Gastrocnemius medialis (tissue), 4 donors: ENCODE results near the gene SMIM1. TPM values are rescaled to one million over a fixed set of nuclear protein-coding genes. Genes with fewer than 3 reads are reported as not detected.

Source experiments
- ATAC-seq, 2 donors: fragments of 150-250 bp; one replicate each; pipeline ENCODE4 v1.9.1; 2016
- DNase-seq, 2 donors: peaks; one replicate each; pipeline ENCODE4 v3.0.0-alpha.2; 2019
- H3K27ac ChIP-seq, 4 donors: fragments of 200-600 bp; sonication (generic); 1 replicate in 1 of 4; 2 replicates in 3 of 4; pipeline ENCODE4 v1.5.1; 2016 to 2018; ENCODE audit warnings: mild to moderate bottlenecking in 2 of 4, moderate library complexity in 1 of 4
- H3K27me3 ChIP-seq, 3 donors: fragments of 200-600 bp; sonication (generic) in 2 of 3; 1 replicate in 1 of 3; 2 replicates in 2 of 3; pipeline versions ENCODE4 v1.5.1 to v1.6.0; 2016 to 2019; ENCODE audit warnings: mild to moderate bottlenecking in 1 of 3, moderate library complexity in 1 of 3
- H3K36me3 ChIP-seq, 2 donors: fragments of 200-600 bp; sonication (generic) in 1 of 2; one replicate each; pipeline ENCODE4 v1.5.1; 2017 to 2018
- H3K4me1 ChIP-seq, 2 donors: fragments of 200-600 bp; sonication (generic) in 1 of 2; one replicate each; pipeline ENCODE4 v1.5.1; 2016 to 2017; ENCODE audit warnings: mild to moderate bottlenecking in 2 of 2
- H3K4me3 ChIP-seq, 4 donors: fragments of 200-600 bp; sonication (generic) in 3 of 4; 1 replicate in 1 of 4; 2 replicates in 3 of 4; pipeline ENCODE4 v1.5.1; 2016 to 2019; ENCODE audit warnings: mild to moderate bottlenecking in 2 of 4
- H3K9me3 ChIP-seq, 3 donors: fragments of 200-600 bp; sonication (generic) in 2 of 3; 1 replicate in 1 of 3; 2 replicates in 2 of 3; pipeline ENCODE4 v1.5.1; 2016 to 2019
- POLR2A ChIP-seq, 2 donors: fragments of 450-650 bp; IDR thresholded peaks; one replicate each; pipeline ENCODE4 v1.6.1; 2017; ENCODE audit warnings: antibody characterized with exemption in 2 of 2, mild to moderate bottlenecking in 2 of 2, moderate library complexity in 2 of 2
- in situ Hi-C, 4 donors: fragments of 200-750 bp; cut with MboI; loops; one replicate each; pipeline versions ENCODE4 v1.15.0 to v1.8.0; 2017; ENCODE audit warnings: low sequenced_read_pairs in 4 of 4
- intact Hi-C: fragments of 100-400 bp; cut with DNase I; formaldehyde crosslinking; loops from one replicate; pipeline ENCODE4 v1.15.1; 2023; ENCODE audit warnings: low total_unique reads
- total RNA-seq, 4 donors: library from RNA; depleted of rRNA; stranded (reverse); fragments of >200 nt; gene quantifications; one replicate each; pipeline versions ENCODE4 v1.1.0 to v1.2.3, GENCODE V29; 2016
- TF ChIP-seq, protein P1 (sequence below), 5 experiments: fragments of 450-650 bp in 3 of 5; fragments of 200-600 bp in 2 of 5; sonication (generic) in 2 of 5; IDR thresholded peaks in 4 of 5; conservative IDR thresholded peaks in 1 of 5; 1 replicate in 4 of 5; 2 replicates in 1 of 5; pipeline ENCODE4 v1.5.1; 2016 to 2019; ENCODE audit warnings: antibody characterized with exemption in 5 of 5, mild to moderate bottlenecking in 3 of 5, moderate library complexity in 3 of 5

SMIM1 gene
- total RNA-seq, 4 donors from 2014 or later: 1.4 to 3.7 TPM; not detected in 2

DNA sequence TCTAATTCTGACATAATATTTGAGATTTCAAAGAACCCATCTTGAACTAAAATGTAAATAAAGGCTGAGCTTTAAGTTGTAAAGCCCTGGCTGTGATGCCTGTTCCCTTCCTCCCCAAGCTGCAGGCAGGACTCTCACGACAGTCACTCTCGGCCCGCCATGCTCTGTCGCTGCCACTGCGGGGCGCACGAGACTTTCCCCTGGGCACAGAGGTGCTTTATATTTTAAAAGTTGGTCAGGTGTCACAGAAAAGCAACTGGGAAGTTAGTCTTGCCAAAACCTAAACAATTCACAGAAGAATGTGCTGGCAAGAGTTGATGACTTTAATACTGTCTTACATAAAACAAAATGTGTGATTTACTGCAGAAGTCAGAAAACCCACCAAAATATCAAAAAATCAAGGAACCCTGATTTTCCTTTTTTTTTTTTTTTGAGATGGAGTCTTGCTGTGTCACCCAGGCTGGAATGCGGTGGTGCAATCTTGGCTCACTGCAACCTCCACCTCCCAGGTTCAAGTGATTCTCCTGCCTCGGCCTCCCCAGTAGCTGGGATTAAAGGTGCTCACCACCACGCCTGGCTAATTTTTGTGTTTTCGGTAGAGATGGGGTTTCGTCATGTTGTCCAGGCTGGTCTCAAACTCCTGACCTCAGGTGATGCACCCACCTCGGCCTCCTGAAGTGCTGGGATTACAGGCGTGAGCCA, 13.1 kb downstream of the SMIM1 start:
- intact Hi-C loops (no loop called here), in situ Hi-C loops (loop anchor here in 1 of 4 donors (25.0 kb wide), 1 partner anchor 102 kb away; no protein-coding TSS in a partner anchor)
- peaks cover 0 to 67% of the 10 kb centered on the region in 2 donors for H3K36me3 ChIP-seq
- H3K4me1 ChIP-seq: peaks cover 0 to 13% of the 10 kb centered on the region in 2 donors
- H3K27me3 ChIP-seq: no peaks in the 10 kb centered on the region
- H3K27ac ChIP-seq: no peak overlapping the region
- no peak overlapping the region for H3K4me3 ChIP-seq
- ATAC-seq (no peak), DNase-seq (no peak)
- no peaks in the 10 kb centered on the region for H3K9me3 ChIP-seq
- no peak for TF ChIP-seq POLR2A (IDR thresholded peaks at IDR 0.05)
- TF ChIP-seq, protein P1, sequence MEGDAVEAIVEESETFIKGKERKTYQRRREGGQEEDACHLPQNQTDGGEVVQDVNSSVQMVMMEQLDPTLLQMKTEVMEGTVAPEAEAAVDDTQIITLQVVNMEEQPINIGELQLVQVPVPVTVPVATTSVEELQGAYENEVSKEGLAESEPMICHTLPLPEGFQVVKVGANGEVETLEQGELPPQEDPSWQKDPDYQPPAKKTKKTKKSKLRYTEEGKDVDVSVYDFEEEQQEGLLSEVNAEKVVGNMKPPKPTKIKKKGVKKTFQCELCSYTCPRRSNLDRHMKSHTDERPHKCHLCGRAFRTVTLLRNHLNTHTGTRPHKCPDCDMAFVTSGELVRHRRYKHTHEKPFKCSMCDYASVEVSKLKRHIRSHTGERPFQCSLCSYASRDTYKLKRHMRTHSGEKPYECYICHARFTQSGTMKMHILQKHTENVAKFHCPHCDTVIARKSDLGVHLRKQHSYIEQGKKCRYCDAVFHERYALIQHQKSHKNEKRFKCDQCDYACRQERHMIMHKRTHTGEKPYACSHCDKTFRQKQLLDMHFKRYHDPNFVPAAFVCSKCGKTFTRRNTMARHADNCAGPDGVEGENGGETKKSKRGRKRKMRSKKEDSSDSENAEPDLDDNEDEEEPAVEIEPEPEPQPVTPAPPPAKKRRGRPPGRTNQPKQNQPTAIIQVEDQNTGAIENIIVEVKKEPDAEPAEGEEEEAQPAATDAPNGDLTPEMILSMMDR (IDR thresholded peaks at IDR 0.05 in 4 of 5, conservative IDR thresholded peaks at IDR 0.05 in 1 of 5): no peak

DNA sequence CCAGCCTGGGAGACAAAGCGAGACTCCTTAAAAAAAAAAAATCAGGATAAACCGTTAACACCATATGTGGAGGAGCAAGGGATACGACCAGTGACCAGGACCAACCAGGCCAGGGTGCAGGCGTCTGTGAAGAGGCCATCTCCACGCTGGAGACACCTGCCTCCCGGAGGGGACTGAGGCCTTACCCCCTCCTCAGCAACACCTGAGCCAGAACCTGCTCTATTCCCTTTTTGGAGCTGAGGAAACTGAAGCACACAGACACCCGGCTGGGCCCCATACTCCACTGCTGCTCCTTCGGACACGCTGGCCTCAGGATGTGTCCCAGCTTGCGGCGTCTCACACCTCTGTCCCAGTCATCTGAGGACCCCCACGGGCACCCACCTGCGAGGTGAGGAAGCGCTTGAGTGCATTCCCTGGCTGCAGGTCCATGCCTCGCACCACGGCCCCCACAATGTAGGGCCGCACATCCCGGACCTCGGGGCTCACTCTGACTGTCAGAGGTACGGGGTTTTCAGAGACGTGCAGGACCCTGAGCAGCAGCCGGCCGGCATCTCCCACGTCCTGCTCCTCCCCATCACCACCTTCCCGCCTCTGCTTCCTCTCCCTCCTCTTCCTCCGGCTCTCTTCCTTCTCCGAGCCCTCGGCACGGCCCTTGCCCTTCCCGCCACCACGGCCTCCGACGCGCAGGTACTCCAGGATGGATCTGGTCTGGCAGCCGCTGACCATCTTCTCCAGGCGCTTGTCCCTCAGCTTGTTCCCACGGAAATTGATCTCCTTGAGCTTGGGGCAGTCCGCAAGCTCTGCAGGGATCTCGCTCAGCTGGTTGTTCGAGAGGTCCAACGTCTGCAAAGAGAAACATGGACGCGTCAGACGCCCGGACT, 14.2 kb downstream of the SMIM1 start:
- ATAC-seq (no peak), DNase-seq (no peak)
- no peak for TF ChIP-seq POLR2A (IDR thresholded peaks at IDR 0.05)
- TF ChIP-seq, protein P1 (IDR thresholded peaks at IDR 0.05 in 4 of 5, conservative IDR thresholded peaks at IDR 0.05 in 1 of 5): no peak
- H3K27me3 ChIP-seq: no peaks in the 10 kb centered on the region
- H3K27ac ChIP-seq: no peak overlapping the region
- H3K4me3 ChIP-seq: no peak overlapping the region
- in situ Hi-C loops (loop anchor here in 1 of 4 donors (25.0 kb wide), 1 partner anchor 101 kb away; no protein-coding TSS in a partner anchor), intact Hi-C loops (no loop called here)
- peaks cover 0 to 56% of the 10 kb centered on the region in 2 donors for H3K36me3 ChIP-seq
- H3K9me3 ChIP-seq: no peaks in the 10 kb centered on the region
- H3K4me1 ChIP-seq: peaks cover 0 to 13% of the 10 kb centered on the region in 2 donors

GRCh38 chr1:3787349-3787715, 14.8 kb downstream of the SMIM1 start:
- peaks cover 0 to 13% of the 10 kb centered on the region in 2 donors for H3K4me1 ChIP-seq
- ATAC-seq: no peak
- H3K9me3 ChIP-seq: no peaks in the 10 kb centered on the region
- no peak overlapping the region for H3K27ac ChIP-seq
- no peak overlapping the region for H3K4me3 ChIP-seq
- DNase-seq: no peak
- no peak for TF ChIP-seq POLR2A (IDR thresholded peaks at IDR 0.05)
- TF ChIP-seq, protein P1 (IDR thresholded peaks at IDR 0.05 in 4 of 5, conservative IDR thresholded peaks at IDR 0.05 in 1 of 5): no peak
- intact Hi-C loops: no loop called here
- in situ Hi-C loops: loop anchor here in 1 of 4 donors (25.0 kb wide), 1 partner anchor 100 kb away; no protein-coding TSS in a partner anchor
- no peaks in the 10 kb centered on the region for H3K27me3 ChIP-seq
- peaks cover 0 to 50% of the 10 kb centered on the region in 2 donors for H3K36me3 ChIP-seq

GRCh38 chr1:3787745-3788605, 15.4 kb downstream of the SMIM1 start:
- H3K4me3 ChIP-seq: no peak overlapping the region
- no peak for ATAC-seq
- no peaks in the 10 kb centered on the region for H3K27me3 ChIP-seq
- in situ Hi-C loops (loop anchor here in 1 of 4 donors (25.0 kb wide), 1 partner anchor 99 kb away; no protein-coding TSS in a partner anchor), intact Hi-C loops (no loop called here)
- peak in 1 of 2 donors; percentile 2 for DNase-seq
- peaks cover 0 to 44% of the 10 kb centered on the region in 2 donors for H3K36me3 ChIP-seq
- TF ChIP-seq, protein P1 (IDR thresholded peaks at IDR 0.05 in 4 of 5, conservative IDR thresholded peaks at IDR 0.05 in 1 of 5): no peak
- no peaks in the 10 kb centered on the region for H3K9me3 ChIP-seq
- H3K4me1 ChIP-seq: peaks cover 0 to 16% of the 10 kb centered on the region in 2 donors
- H3K27ac ChIP-seq: no peak overlapping the region
